Natural killer cell (primary cell): ENCODE results near the gene LIMK1. TPM values are rescaled to one million over a fixed set of nuclear protein-coding genes. Genes with fewer than 3 reads are reported as not detected.
"Not testable (repeated sequence)": the region's sequence is repeated elsewhere in the genome, so short reads cannot be mapped to it uniquely, and the experiment has no call there.

Experiments
- ATAC-seq, 3 donors: fragments of 150-1000 bp in 2 of 3; fragments of 200-7000 bp in 1 of 3; cut with Tn5 transposase; 1 replicate in 1 of 3; 2 replicates in 2 of 3; pipeline ENCODE4 v1.10.0; 2021; ENCODE audit warnings: mild to moderate bottlenecking in 2 of 3, moderate library complexity in 2 of 3
- DNase-seq, 2 donors: peaks; one replicate each; pipeline versions ENCODE4 v3.0.0 to v3.0.0-alpha.2; 2013 to 2021; ENCODE audit warnings: mixed read lengths in 1 of 2
- H3K27ac ChIP-seq: one replicate; pipeline ENCODE4 v1.5.1; 2013; ENCODE audit warnings: mild to moderate bottlenecking, low read length
- H3K27me3 ChIP-seq: one replicate; pipeline ENCODE4 v1.6.1; 2013; ENCODE audit warnings: low read length; ENCODE audit not compliant: control insufficient read depth, insufficient read depth
- H3K36me3 ChIP-seq: one replicate; pipeline ENCODE4 v1.6.1; 2013; ENCODE audit warnings: low read length; ENCODE audit not compliant: control insufficient read depth, insufficient read depth
- H3K4me1 ChIP-seq: one replicate; pipeline ENCODE4 v1.6.1; 2013; ENCODE audit warnings: low read length; ENCODE audit not compliant: control insufficient read depth, insufficient read depth
- H3K4me3 ChIP-seq: one replicate; pipeline ENCODE4 v1.5.1; 2013; ENCODE audit warnings: low read length
- H3K9me3 ChIP-seq: one replicate; pipeline ENCODE4 v1.6.1; 2013; ENCODE audit warnings: low read length; ENCODE audit not compliant: control insufficient read depth, insufficient read depth
- H3K27ac Mint-ChIP-seq, 2 donors: one replicate each; pipeline ENCODE4 v1.8.0; 2022; ENCODE audit warnings: mild to moderate bottlenecking in 2 of 2, mixed read lengths in 2 of 2, moderate library complexity in 1 of 2
- H3K27me3 Mint-ChIP-seq, 2 donors: one replicate each; pipeline ENCODE4 v1.8.0; 2022; ENCODE audit warnings: low read depth in 2 of 2, mixed read lengths in 2 of 2
- H3K36me3 Mint-ChIP-seq: one replicate; pipeline ENCODE4 v1.8.0; 2022; ENCODE audit warnings: mixed read lengths
- H3K4me1 Mint-ChIP-seq, 2 donors: one replicate each; pipeline ENCODE4 v1.8.0; 2022; ENCODE audit warnings: mixed read lengths in 2 of 2
- H3K4me3 Mint-ChIP-seq: one replicate; pipeline ENCODE4 v1.8.0; 2022; ENCODE audit warnings: mild to moderate bottlenecking, moderate library complexity, mixed read lengths
- H3K9me3 Mint-ChIP-seq, 2 donors: one replicate each; pipeline ENCODE4 v1.8.0; 2022; ENCODE audit warnings: mixed read lengths in 2 of 2
- WGBS: methylation state at CpG from one replicate; pipeline ENCODE4 v1.1.7; 2013; ENCODE audit warnings: missing lambda C conversion rate; ENCODE audit not compliant: insufficient coverage; 5-methylcytosine and 5-hydroxymethylcytosine counted together
- intact Hi-C: fragments of 100-400 bp; cut with micrococcal nuclease; formaldehyde crosslinking; loops from one replicate; pipeline ENCODE4 v1.14.2; 2022
- total RNA-seq, 4 donors: library from RNA; stranded (reverse); fragments of 120-200 nt in 1 of 4; gene quantifications; one replicate each; pipeline versions ENCODE4 v1.2.3 to v1.2.4, GENCODE V29; 2013 to 2022
- TF ChIP-seq, protein P1 (sequence below): fragments of 200-600 bp; IDR thresholded peaks from one replicate; pipeline ENCODE4 v1.8.0; 2022; ENCODE audit warnings: antibody characterized with exemption

LIMK1 gene
- total RNA-seq, 3 donors from 2014 or later (not counting 1 experiment from before 2014, with no cell fraction given), result 54.0 to 66.0 (median 55.0) TPM

GRCh38 chr7:74042746-74043522, 40.7 kb upstream of the LIMK1 start:
- H3K9me3 ChIP-seq, result no peaks in the 10 kb centered on the region
- H3K27ac Mint-ChIP-seq, result no peak overlapping the region

GRCh38 chr7:74043523-74043951, 40.1 kb upstream of the LIMK1 start:
- Mint-ChIP-seq H3K36me3 (no peaks in the 10 kb centered on the region), H3K9me3 (no peaks in the 10 kb centered on the region), H3K4me1 (no peaks in the 10 kb centered on the region), H3K4me3 (no peak overlapping the region), H3K27me3 (no peaks in the 10 kb centered on the region), H3K27ac (no peak overlapping the region)
- 87% methylated on average over 9 of the region's 9 CpGs for WGBS
- Histone ChIP-seq H3K9me3 (no peaks in the 10 kb centered on the region), H3K36me3 (no peaks in the 10 kb centered on the region), H3K4me3 (no peak overlapping the region), H3K27ac (no peak overlapping the region), H3K27me3 (no peaks in the 10 kb centered on the region), H3K4me1 (no peaks in the 10 kb centered on the region)
- intact Hi-C loops, result no loop called here
- no peak for ATAC-seq
- DNase-seq, result no peak
- TF ChIP-seq, protein P1, sequence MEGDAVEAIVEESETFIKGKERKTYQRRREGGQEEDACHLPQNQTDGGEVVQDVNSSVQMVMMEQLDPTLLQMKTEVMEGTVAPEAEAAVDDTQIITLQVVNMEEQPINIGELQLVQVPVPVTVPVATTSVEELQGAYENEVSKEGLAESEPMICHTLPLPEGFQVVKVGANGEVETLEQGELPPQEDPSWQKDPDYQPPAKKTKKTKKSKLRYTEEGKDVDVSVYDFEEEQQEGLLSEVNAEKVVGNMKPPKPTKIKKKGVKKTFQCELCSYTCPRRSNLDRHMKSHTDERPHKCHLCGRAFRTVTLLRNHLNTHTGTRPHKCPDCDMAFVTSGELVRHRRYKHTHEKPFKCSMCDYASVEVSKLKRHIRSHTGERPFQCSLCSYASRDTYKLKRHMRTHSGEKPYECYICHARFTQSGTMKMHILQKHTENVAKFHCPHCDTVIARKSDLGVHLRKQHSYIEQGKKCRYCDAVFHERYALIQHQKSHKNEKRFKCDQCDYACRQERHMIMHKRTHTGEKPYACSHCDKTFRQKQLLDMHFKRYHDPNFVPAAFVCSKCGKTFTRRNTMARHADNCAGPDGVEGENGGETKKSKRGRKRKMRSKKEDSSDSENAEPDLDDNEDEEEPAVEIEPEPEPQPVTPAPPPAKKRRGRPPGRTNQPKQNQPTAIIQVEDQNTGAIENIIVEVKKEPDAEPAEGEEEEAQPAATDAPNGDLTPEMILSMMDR, result no peak

More at GRCh38 chr7:74042746-74043522, 40.7 kb upstream of the LIMK1 start:
- Histone ChIP-seq H3K4me1 (no peaks in the 10 kb centered on the region), H3K4me3 (no peak overlapping the region), H3K27ac (no peak overlapping the region), H3K36me3 (no peaks in the 10 kb centered on the region), H3K27me3 (no peaks in the 10 kb centered on the region)
- intact Hi-C loops, result no loop called here
- Mint-ChIP-seq H3K4me1 (no peaks in the 10 kb centered on the region), H3K27me3 (no peaks in the 10 kb centered on the region), H3K36me3 (no peaks in the 10 kb centered on the region), H3K9me3 (no peaks in the 10 kb centered on the region), H3K4me3 (no peak overlapping the region)
- ATAC-seq, result no peak
- 87% methylated on average over 23 of the region's 24 CpGs for WGBS
- DNase-seq, result no peak
- TF ChIP-seq, protein P1, result no peak

GRCh38 chr7:74044366-74045350, 38.9 kb upstream of the LIMK1 start:
- TF ChIP-seq, protein P1, result no peak
- intact Hi-C loops, result no loop called here
- H3K27ac Mint-ChIP-seq, result no peak overlapping the region
- Histone ChIP-seq H3K36me3 (no peaks in the 10 kb centered on the region), H3K4me1 (no peaks in the 10 kb centered on the region), H3K27ac (no peak overlapping the region), H3K4me3 (no peak overlapping the region), H3K27me3 (no peaks in the 10 kb centered on the region), H3K9me3 (no peaks in the 10 kb centered on the region)
- H3K36me3 Mint-ChIP-seq, result no peaks in the 10 kb centered on the region
- ATAC-seq, result no peak
- H3K4me1 Mint-ChIP-seq, result no peaks in the 10 kb centered on the region
- no peak for DNase-seq
- H3K4me3 Mint-ChIP-seq, result no peak overlapping the region
- no peaks in the 10 kb centered on the region for H3K27me3 Mint-ChIP-seq
- 85% methylated on average over 19 of the region's 20 CpGs for WGBS
- H3K9me3 Mint-ChIP-seq, result no peaks in the 10 kb centered on the region

- ATAC-seq, H3K36me3 Mint-ChIP-seq, intact Hi-C loops, H3K4me1 Mint-ChIP-seq, H3K27me3 ChIP-seq, DNase-seq, H3K4me3 Mint-ChIP-seq, H3K4me1 ChIP-seq, H3K4me3 ChIP-seq, H3K27ac Mint-ChIP-seq, H3K9me3 ChIP-seq, H3K27ac ChIP-seq, H3K36me3 ChIP-seq, H3K27me3 Mint-ChIP-seq, H3K9me3 Mint-ChIP-seq: not testable (repeated sequence)
- WGBS, result 93% methylated on average over 7 of the region's 7 CpGs
These were observed 37.0 kb upstream of the LIMK1 start for GRCh38 chr7:74046581-74046980.
